Measurements from ENCODE around the gene EIF5A2.
A peak's percentile ranks its signal among the peaks of the same experiment; 100 is the strongest.

DNA sequence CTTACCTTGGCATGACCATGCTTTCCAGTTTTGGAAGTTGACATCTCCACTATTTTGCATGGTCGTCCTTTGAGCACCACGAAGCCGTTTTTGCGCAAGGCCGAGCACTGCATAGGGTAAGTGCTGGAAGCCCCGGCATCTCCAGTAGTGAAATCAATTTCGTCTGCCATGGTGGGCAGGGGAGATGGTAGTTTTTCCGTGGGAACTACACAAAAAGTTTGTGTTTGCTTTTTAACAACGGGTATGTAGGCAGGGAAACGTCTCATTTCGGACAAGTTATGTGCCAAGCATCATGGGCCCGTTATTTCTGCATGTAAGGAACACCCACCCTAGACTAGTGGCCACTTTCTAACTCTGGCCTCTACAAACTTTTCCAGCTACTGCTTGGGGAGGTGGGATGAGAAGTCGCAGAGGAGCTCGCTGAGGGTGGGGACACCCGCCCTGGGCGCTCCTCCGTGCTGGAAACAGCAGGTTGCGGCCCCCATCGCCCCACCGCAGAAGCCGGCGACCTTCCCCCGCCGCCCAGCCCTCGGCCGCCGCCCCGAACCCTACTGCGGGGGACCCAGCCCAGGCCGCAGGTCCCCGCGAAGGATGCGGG is 701 bp downstream of the EIF5A2 start:
- TF ChIP-seq, protein P1, sequence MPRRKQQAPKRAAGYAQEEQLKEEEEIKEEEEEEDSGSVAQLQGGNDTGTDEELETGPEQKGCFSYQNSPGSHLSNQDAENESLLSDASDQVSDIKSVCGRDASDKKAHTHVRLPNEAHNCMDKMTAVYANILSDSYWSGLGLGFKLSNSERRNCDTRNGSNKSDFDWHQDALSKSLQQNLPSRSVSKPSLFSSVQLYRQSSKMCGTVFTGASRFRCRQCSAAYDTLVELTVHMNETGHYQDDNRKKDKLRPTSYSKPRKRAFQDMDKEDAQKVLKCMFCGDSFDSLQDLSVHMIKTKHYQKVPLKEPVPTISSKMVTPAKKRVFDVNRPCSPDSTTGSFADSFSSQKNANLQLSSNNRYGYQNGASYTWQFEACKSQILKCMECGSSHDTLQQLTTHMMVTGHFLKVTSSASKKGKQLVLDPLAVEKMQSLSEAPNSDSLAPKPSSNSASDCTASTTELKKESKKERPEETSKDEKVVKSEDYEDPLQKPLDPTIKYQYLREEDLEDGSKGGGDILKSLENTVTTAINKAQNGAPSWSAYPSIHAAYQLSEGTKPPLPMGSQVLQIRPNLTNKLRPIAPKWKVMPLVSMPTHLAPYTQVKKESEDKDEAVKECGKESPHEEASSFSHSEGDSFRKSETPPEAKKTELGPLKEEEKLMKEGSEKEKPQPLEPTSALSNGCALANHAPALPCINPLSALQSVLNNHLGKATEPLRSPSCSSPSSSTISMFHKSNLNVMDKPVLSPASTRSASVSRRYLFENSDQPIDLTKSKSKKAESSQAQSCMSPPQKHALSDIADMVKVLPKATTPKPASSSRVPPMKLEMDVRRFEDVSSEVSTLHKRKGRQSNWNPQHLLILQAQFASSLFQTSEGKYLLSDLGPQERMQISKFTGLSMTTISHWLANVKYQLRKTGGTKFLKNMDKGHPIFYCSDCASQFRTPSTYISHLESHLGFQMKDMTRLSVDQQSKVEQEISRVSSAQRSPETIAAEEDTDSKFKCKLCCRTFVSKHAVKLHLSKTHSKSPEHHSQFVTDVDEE (CRISPR knock-in tag; IDR thresholded peaks at IDR 0.05): no peak
- TF ChIP-seq ZFP3 (CRISPR knock-in tag; IDR thresholded peaks at IDR 0.05) (no peak), RARB (CRISPR knock-in tag; IDR thresholded peaks at IDR 0.05) (no peak), PPARA (CRISPR knock-in tag; IDR thresholded peaks at IDR 0.05; ENCODE audit: borderline replicate concordance) (no peak), ZNF8 (CRISPR knock-in tag; IDR thresholded peaks at IDR 0.05) (no peak), OSR1 (CRISPR knock-in tag; IDR thresholded peaks at IDR 0.05) (no peak), TOX (CRISPR knock-in tag; IDR thresholded peaks at IDR 0.05; ENCODE audit: borderline replicate concordance) (no peak)
- TF ChIP-seq, protein P2, sequence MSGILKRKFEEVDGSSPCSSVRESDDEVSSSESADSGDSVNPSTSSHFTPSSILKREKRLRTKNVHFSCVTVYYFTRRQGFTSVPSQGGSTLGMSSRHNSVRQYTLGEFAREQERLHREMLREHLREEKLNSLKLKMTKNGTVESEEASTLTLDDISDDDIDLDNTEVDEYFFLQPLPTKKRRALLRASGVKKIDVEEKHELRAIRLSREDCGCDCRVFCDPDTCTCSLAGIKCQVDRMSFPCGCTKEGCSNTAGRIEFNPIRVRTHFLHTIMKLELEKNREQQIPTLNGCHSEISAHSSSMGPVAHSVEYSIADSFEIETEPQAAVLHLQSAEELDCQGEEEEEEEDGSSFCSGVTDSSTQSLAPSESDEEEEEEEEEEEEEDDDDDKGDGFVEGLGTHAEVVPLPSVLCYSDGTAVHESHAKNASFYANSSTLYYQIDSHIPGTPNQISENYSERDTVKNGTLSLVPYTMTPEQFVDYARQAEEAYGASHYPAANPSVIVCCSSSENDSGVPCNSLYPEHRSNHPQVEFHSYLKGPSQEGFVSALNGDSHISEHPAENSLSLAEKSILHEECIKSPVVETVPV (CRISPR knock-in tag; IDR thresholded peaks at IDR 0.05): no peak
- TF ChIP-seq, protein P3, sequence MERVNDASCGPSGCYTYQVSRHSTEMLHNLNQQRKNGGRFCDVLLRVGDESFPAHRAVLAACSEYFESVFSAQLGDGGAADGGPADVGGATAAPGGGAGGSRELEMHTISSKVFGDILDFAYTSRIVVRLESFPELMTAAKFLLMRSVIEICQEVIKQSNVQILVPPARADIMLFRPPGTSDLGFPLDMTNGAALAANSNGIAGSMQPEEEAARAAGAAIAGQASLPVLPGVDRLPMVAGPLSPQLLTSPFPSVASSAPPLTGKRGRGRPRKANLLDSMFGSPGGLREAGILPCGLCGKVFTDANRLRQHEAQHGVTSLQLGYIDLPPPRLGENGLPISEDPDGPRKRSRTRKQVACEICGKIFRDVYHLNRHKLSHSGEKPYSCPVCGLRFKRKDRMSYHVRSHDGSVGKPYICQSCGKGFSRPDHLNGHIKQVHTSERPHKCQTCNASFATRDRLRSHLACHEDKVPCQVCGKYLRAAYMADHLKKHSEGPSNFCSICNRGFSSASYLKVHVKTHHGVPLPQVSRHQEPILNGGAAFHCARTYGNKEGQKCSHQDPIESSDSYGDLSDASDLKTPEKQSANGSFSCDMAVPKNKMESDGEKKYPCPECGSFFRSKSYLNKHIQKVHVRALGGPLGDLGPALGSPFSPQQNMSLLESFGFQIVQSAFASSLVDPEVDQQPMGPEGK (CRISPR knock-in tag; IDR thresholded peaks at IDR 0.05; ENCODE audit: borderline replicate concordance): peak; percentile 24; the same call in 1 of the 2 replicates
